ENCODE results near the gene PUS3.
A peak's percentile ranks its signal among the peaks of the same experiment; 100 is the strongest.
"Not testable (repeated sequence)": the region's sequence is repeated elsewhere in the genome, so short reads cannot be mapped to it uniquely, and the experiment has no call there.

The PUS3 gene

GRCh38 chr11:125872138-125872491, 30.9 kb downstream of the PUS3 start:
- no peak for DNase-seq

GRCh38 chr11:125871391-125872137, 31.4 kb downstream of the PUS3 start:
- DNase-seq, result peak in 5 of 56 donors; percentile 2 to 22 (median 9)

- DNase-seq, result no peak
These were observed 33.5 kb downstream of the PUS3 start for GRCh38 chr11:125869521-125869920.

- not testable (repeated sequence) for DNase-seq
These were observed 37.7 kb downstream of the PUS3 start for GRCh38 chr11:125865354-125865753.

GRCh38 chr11:125862786-125863185, 40.2 kb downstream of the PUS3 start:
- not testable (repeated sequence) for DNase-seq

- DNase-seq, result not testable (repeated sequence)
These were observed 45.3 kb downstream of the PUS3 start for GRCh38 chr11:125857670-125858069.

GRCh38 chr11:125846188-125846587, 56.8 kb downstream of the PUS3 start:
- no peak for DNase-seq
